Upper lobe of right lung (tissue), 1 donor: ENCODE data around the gene B9D2. TPM values are rescaled to one million over a fixed set of nuclear protein-coding genes. Genes with fewer than 3 reads are reported as not detected.

Experiments
- ATAC-seq: fragments of 200-7000 bp; cut with Tn5 transposase; one replicate; pipeline ENCODE4 v1.9.1; 2020; ENCODE audit warnings: mild to moderate bottlenecking, moderate library complexity
- DNase-seq: peaks from one replicate; pipeline ENCODE4 v3.0.0-alpha.2; 2020
- H3K27ac ChIP-seq: fragments of 200-600 bp; one replicate; pipeline ENCODE4 v1.8.0; 2022
- H3K27me3 ChIP-seq: fragments of 200-600 bp; one replicate; pipeline ENCODE4 v1.8.0; 2022; ENCODE audit warnings: mild to moderate bottlenecking
- H3K36me3 ChIP-seq: fragments of 200-600 bp; one replicate; pipeline ENCODE4 v1.8.0; 2022
- H3K4me1 ChIP-seq: fragments of 200-600 bp; one replicate; pipeline ENCODE4 v1.8.0; 2022
- H3K4me3 ChIP-seq: fragments of 200-600 bp; one replicate; pipeline ENCODE4 v1.8.0; 2022; ENCODE audit warnings: mild to moderate bottlenecking
- H3K9me3 ChIP-seq: fragments of 200-600 bp; one replicate; pipeline ENCODE4 v1.8.0; 2022
- intact Hi-C: fragments of 100-400 bp; cut with DNase I; formaldehyde crosslinking; loops from one replicate; pipeline ENCODE4 v1.11.0; 2022
- total RNA-seq: library from RNA; stranded (reverse); fragmentation: NEBNext Ultra II Directional; extraction: Animal tissue kit (Norgen Biotek cat#: 25700); gene quantifications from one replicate; pipeline ENCODE4 v1.2.1, GENCODE V29; 2021
- TF ChIP-seq, protein P1 (sequence below): fragments of 200-600 bp; IDR thresholded peaks from one replicate; pipeline ENCODE4 v1.8.0; 2022; ENCODE audit warnings: antibody characterized with exemption
- donor health status: DM: no; HTN: yes; CAD: no; lungs with severe emphysema.

The B9D2 gene
- total RNA-seq, 1 donor from 2014 or later: 5.5 TPM

DNA sequence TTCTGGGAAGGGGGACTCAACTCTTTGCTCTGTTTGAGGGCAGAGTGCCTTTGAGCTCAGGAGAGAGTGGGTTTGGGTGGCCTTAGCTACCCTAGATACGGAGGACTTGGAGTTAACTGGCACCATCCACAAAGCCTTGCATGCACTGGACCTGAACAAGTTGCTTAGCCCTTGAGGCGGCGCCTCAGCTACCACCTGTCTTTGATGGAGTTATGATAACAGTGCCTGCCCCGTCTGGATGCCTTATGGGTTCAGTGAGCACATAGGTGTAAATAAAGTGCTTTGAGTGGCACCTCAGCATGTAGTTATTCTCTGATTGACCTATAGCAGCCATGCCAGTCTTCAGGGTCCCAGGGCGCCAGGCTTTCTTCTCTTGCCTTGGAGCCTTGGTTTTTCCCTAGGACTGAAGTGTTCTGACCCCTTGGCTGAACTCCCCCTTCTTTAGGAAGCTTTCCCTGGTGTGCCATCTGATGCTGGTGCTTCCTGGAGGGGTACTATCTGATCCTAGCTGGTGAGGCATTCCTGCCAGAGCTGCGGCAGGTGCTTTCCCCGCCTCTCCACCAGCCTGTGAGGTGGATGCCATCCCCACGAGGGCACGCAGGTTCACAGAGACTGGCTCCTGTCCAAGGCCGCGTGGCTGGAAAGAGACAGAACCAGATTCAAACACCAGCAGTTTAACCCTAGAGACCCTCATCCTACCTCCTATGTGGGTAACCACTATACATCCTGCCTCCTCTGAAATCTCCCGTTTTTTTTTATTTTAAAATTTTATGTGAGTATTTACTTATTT, 39.4 kb upstream of the B9D2 start:
- Histone ChIP-seq H3K27ac (no peak overlapping the region), H3K4me3 (no peak overlapping the region), H3K36me3 (peaks cover 11% of the 10 kb centered on the region), H3K4me1 (peaks cover 35% of the 10 kb centered on the region), H3K9me3 (no peaks in the 10 kb centered on the region), H3K27me3 (no peaks in the 10 kb centered on the region)
- no peak for ATAC-seq
- intact Hi-C loops: no loop called here
- TF ChIP-seq, protein P1, sequence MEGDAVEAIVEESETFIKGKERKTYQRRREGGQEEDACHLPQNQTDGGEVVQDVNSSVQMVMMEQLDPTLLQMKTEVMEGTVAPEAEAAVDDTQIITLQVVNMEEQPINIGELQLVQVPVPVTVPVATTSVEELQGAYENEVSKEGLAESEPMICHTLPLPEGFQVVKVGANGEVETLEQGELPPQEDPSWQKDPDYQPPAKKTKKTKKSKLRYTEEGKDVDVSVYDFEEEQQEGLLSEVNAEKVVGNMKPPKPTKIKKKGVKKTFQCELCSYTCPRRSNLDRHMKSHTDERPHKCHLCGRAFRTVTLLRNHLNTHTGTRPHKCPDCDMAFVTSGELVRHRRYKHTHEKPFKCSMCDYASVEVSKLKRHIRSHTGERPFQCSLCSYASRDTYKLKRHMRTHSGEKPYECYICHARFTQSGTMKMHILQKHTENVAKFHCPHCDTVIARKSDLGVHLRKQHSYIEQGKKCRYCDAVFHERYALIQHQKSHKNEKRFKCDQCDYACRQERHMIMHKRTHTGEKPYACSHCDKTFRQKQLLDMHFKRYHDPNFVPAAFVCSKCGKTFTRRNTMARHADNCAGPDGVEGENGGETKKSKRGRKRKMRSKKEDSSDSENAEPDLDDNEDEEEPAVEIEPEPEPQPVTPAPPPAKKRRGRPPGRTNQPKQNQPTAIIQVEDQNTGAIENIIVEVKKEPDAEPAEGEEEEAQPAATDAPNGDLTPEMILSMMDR: no peak
- no peak for DNase-seq

DNA sequence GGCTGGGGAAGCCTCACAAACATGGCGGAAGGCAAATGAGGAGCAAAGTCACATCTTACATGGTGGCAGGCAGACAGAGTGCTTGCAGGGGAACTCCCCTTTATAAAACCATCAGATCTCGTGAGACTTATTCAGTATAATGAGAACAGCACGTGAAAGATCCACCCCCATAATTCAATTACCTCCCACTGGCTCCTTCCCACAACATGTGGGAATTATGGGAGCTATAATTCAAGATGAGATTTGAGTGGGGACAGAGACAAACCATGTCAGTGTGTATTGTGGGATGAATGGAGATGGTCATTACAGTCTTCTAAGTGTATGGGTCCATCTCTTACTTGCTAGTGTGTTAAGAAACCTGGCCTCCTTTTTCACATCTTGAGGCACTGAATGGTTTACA, 38.1 kb upstream of the B9D2 start:
- ATAC-seq (no peak), DNase-seq (no peak)
- Histone ChIP-seq H3K4me3 (no peak overlapping the region), H3K9me3 (no peaks in the 10 kb centered on the region), H3K27ac (no peak overlapping the region), H3K36me3 (peaks cover 11% of the 10 kb centered on the region), H3K27me3 (no peaks in the 10 kb centered on the region), H3K4me1 (peaks cover 24% of the 10 kb centered on the region)
- intact Hi-C loops: no loop called here
- TF ChIP-seq, protein P1: no peak

DNA sequence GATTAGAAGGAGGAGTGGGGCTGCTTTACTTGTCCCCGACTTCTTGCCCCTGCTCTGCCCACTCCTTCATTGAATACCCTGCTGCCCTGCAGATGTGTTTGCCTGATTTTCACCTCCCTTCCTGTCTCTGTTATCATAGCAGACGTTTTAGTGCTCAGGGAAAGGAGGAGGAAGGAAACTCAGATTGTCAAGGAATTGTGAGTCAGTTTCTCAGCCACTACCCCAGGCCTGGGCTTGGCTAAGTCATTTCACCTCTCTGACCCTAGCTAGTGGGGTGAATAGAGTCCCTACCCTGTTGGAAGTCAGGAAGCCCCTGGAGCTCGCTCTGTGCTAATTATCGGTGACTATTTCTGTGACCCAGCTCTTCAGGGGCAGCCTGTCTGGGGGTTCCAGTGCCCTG, 37.5 kb upstream of the B9D2 start:
- DNase-seq (no peak), ATAC-seq (no peak)
- TF ChIP-seq, protein P1: no peak
- Histone ChIP-seq H3K9me3 (no peaks in the 10 kb centered on the region), H3K4me1 (peaks cover 20% of the 10 kb centered on the region), H3K27ac (no peak overlapping the region), H3K4me3 (no peak overlapping the region), H3K36me3 (peaks cover 11% of the 10 kb centered on the region), H3K27me3 (no peaks in the 10 kb centered on the region)
- intact Hi-C loops: no loop called here

DNA sequence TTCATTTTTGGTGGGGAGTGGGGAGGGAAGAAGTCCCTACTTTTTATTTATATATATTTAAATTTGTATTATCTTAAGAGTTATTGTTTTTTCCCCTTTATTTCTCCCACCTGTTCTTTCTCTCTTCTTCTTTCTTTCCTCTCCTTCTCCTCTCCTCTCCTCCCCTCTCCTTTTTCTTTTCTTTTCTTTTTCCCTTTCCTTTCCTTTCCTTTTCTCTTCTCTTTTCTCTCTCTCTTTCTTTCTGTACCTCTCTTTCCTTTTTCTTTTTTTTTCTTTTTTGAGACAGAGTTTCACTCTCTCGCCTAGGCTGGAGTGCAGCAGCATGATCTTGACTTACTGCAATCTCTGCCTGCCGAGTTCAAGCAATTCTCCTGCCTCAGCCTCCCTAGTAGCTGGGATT, 35.6 kb upstream of the B9D2 start:
- peaks cover 19% of the 10 kb centered on the region for H3K4me1 ChIP-seq
- no peak for DNase-seq
- intact Hi-C loops: no loop called here
- ATAC-seq: no peak
- H3K4me3 ChIP-seq: no peak overlapping the region
- H3K36me3 ChIP-seq: peaks cover 11% of the 10 kb centered on the region
- TF ChIP-seq, protein P1: no peak
- no peaks in the 10 kb centered on the region for H3K9me3 ChIP-seq
- H3K27me3 ChIP-seq: no peaks in the 10 kb centered on the region
- no peak overlapping the region for H3K27ac ChIP-seq

DNA sequence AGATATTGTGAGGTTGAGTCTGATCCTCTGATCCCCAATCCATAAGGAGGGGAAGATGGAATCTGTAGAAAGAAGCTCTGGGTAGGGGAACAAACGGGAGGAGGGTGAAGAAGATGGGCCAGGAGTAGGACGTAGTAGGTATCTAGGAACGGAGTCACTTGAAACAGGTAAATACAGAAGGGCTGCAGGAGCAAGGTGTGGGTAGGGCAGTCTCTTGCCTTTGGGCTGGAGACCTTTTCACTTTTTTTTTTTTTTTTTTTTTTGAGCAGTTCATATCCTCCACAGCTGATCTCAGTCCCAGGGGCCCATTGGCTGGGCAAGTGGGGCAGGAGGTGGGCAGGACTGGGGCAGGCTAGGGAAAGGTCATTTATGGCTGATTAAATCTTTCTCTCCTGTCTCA, 35.1 kb upstream of the B9D2 start:
- H3K36me3 ChIP-seq: peaks cover 11% of the 10 kb centered on the region
- ATAC-seq: no peak
- no peaks in the 10 kb centered on the region for H3K9me3 ChIP-seq
- TF ChIP-seq, protein P1: no peak
- peak overlapping the region; percentile 76 for H3K4me3 ChIP-seq
- no peak for DNase-seq
- no peaks in the 10 kb centered on the region for H3K27me3 ChIP-seq
- intact Hi-C loops: no loop called here
- peaks cover 19% of the 10 kb centered on the region for H3K4me1 ChIP-seq
- no peak overlapping the region for H3K27ac ChIP-seq
